Liver (tissue), 9 donors: ENCODE results near the gene APOL2. TPM values are rescaled to one million over a fixed set of nuclear protein-coding genes. Genes with fewer than 3 reads are reported as not detected.

Source experiments
- DNase-seq: peaks from one replicate; pipeline ENCODE4 v3.0.0-alpha.2; 2017; ENCODE audit warnings: low spot score
- H3K27ac ChIP-seq, 2 donors: one replicate each; pipeline ENCODE4 v1.7.0; 2013; ENCODE audit warnings: inconsistent platforms in 2 of 2, low read length in 2 of 2, control low read depth in 1 of 2, low read depth in 1 of 2, mild to moderate bottlenecking in 1 of 2
- H3K27me3 ChIP-seq, 4 donors: one replicate each; pipeline versions ENCODE4 v1.6.1 to v1.7.0; 2013; ENCODE audit warnings: low read length in 3 of 4, inconsistent platforms in 1 of 4, mild to moderate bottlenecking in 1 of 4, moderate library complexity in 1 of 4; ENCODE audit not compliant: control insufficient read depth in 4 of 4, insufficient read depth in 4 of 4
- H3K36me3 ChIP-seq, 4 donors: one replicate each; pipeline versions ENCODE4 v1.6.1 to v1.7.0; 2013; ENCODE audit warnings: low read length in 3 of 4, mild to moderate bottlenecking in 3 of 4, low read depth in 1 of 4, moderate library complexity in 1 of 4; ENCODE audit not compliant: control insufficient read depth in 4 of 4, insufficient read depth in 3 of 4
- H3K4me1 ChIP-seq, 4 donors: one replicate each; pipeline versions ENCODE4 v1.6.1 to v1.7.0; 2013; ENCODE audit warnings: low read length in 3 of 4, mild to moderate bottlenecking in 3 of 4, moderate library complexity in 1 of 4; ENCODE audit not compliant: control insufficient read depth in 4 of 4, insufficient read depth in 4 of 4
- H3K4me3 ChIP-seq, 3 donors: one replicate each; pipeline versions ENCODE4 v1.6.1 to v1.7.0; 2013; ENCODE audit warnings: low read length in 3 of 3, control low read depth in 1 of 3, low read depth in 1 of 3, mild to moderate bottlenecking in 1 of 3
- H3K9ac ChIP-seq, 2 donors: one replicate each; pipeline ENCODE4 v1.7.0; 2013; ENCODE audit warnings: low read length in 2 of 2, mild to moderate bottlenecking in 2 of 2, moderate library complexity in 2 of 2, control low read depth in 1 of 2, low read depth in 1 of 2
- H3K9me3 ChIP-seq, 4 donors: one replicate each; pipeline versions ENCODE4 v1.6.1 to v1.7.0; 2013; ENCODE audit warnings: low read length in 3 of 4; ENCODE audit not compliant: control insufficient read depth in 4 of 4
- ATF3 ChIP-seq: IDR thresholded peaks from 2 replicates; pipeline ENCODE4 v1.6.1; 2016; ENCODE audit warnings: antibody characterized with exemption
- CTCF ChIP-seq: fragments of 150-350 bp; IDR thresholded peaks from 2 replicates; pipeline ENCODE4 v1.5.1; 2017; ENCODE audit warnings: improper control_type of control experiment, low read depth, low read length; ENCODE audit not compliant: missing input control
- EGR1 ChIP-seq, 2 donors: IDR thresholded peaks; 2 replicates each; pipeline ENCODE4 v1.6.1; 2016 to 2018; ENCODE audit warnings: antibody characterized with exemption in 2 of 2, low read depth in 2 of 2
- FOXA1 ChIP-seq: IDR thresholded peaks from 2 replicates; pipeline ENCODE4 v1.6.1; 2016; ENCODE audit warnings: antibody characterized with exemption
- FOXA2 ChIP-seq: IDR thresholded peaks from 2 replicates; pipeline ENCODE4 v1.6.1; 2016; ENCODE audit warnings: antibody characterized with exemption
- GABPA ChIP-seq, 2 donors: IDR thresholded peaks in 1 of 2; conservative IDR thresholded peaks in 1 of 2; 2 replicates each; pipeline ENCODE4 v1.6.1; 2016; ENCODE audit warnings: antibody characterized with exemption in 2 of 2, mild to moderate bottlenecking in 1 of 2, moderate library complexity in 1 of 2
- HNF4A ChIP-seq, 2 donors: conservative IDR thresholded peaks; 2 replicates each; pipeline ENCODE4 v1.6.1; 2016; ENCODE audit warnings: antibody characterized with exemption in 2 of 2, mild to moderate bottlenecking in 2 of 2
- HNF4G ChIP-seq: IDR thresholded peaks from 2 replicates; pipeline ENCODE4 v1.6.1; 2016; ENCODE audit warnings: antibody characterized with exemption
- JUND ChIP-seq, 2 donors: IDR thresholded peaks; 2 replicates each; pipeline ENCODE4 v1.6.1; 2016; ENCODE audit warnings: antibody characterized with exemption in 2 of 2
- MAX ChIP-seq: IDR thresholded peaks from 2 replicates; pipeline ENCODE4 v1.6.1; 2016; ENCODE audit warnings: antibody characterized with exemption
- NR2F2 ChIP-seq: IDR thresholded peaks from 2 replicates; pipeline ENCODE4 v1.6.1; 2016; ENCODE audit warnings: antibody characterized with exemption
- RAD21 ChIP-seq, 2 donors: IDR thresholded peaks; 2 replicates each; pipeline ENCODE4 v1.6.1; 2016; ENCODE audit warnings: antibody characterized with exemption in 2 of 2, mild to moderate bottlenecking in 2 of 2
- REST ChIP-seq: IDR thresholded peaks from 2 replicates; pipeline ENCODE4 v1.6.1; 2016; ENCODE audit warnings: antibody characterized with exemption, mild to moderate bottlenecking
- RXRA ChIP-seq, 2 donors: IDR thresholded peaks; 2 replicates each; pipeline ENCODE4 v1.6.1; 2017 to 2018; ENCODE audit warnings: antibody characterized with exemption in 2 of 2, mild to moderate bottlenecking in 1 of 2
- SP1 ChIP-seq: IDR thresholded peaks from 2 replicates; pipeline ENCODE4 v1.6.1; 2018; ENCODE audit warnings: antibody characterized with exemption, mild to moderate bottlenecking
- TAF1 ChIP-seq: conservative IDR thresholded peaks from 2 replicates; pipeline ENCODE4 v1.6.1; 2016; ENCODE audit warnings: antibody characterized with exemption, mild to moderate bottlenecking
- YY1 ChIP-seq: IDR thresholded peaks from 2 replicates; pipeline ENCODE4 v1.6.1; 2016; ENCODE audit warnings: antibody characterized with exemption, mild to moderate bottlenecking
- ZBTB33 ChIP-seq: IDR thresholded peaks from 2 replicates; pipeline ENCODE4 v1.6.1; 2016; ENCODE audit warnings: antibody characterized with exemption
- WGBS: extraction: QIAGEN DNeasy Blood & Tissue Kit; methylation state at CpG from one replicate; pipeline ENCODE4 v1.1.7; 2013; 5-methylcytosine and 5-hydroxymethylcytosine counted together
- polyA plus RNA-seq, 2 donors: library from polyadenylated mRNA; stranded (reverse) in 1 of 2; unstranded in 1 of 2; fragments of 200-250 nt in 1 of 2; fragments of >200 nt in 1 of 2; fragmentation: Nextera tagmentation in 1 of 2; extraction: Ambion mirVana in 1 of 2; gene quantifications; one replicate each; pipeline versions ENCODE4 v1.2.1 to v1.2.3, GENCODE V29; 2013 to 2015
- total RNA-seq, 2 donors: library from RNA; depleted of rRNA; stranded (reverse); fragments of >200 nt; gene quantifications; one replicate each; pipeline ENCODE4 v1.2.3, GENCODE V29; 2014
- donor health status: healthy.
- donor health status: healthy.
- donor health status: healthy.
- donor health status: healthy.
- donor health status: healthy.

Gene APOL2
- total and polyA plus RNA-seq, 4 donors = 14.3 to 77.2 (median 21.7) TPM

- Histone ChIP-seq H3K4me3 (no peak overlapping the region), H3K9ac (no peak overlapping the region), H3K27ac (no peak overlapping the region), H3K9me3 (no peaks in the 10 kb centered on the region), H3K36me3 (no peaks in the 10 kb centered on the region), H3K27me3 (no peaks in the 10 kb centered on the region), H3K4me1 (peaks cover 0 to 3% (median 0%) of the 10 kb centered on the region in 4 donors)
- 83% methylated on average over 10 of the region's 10 CpGs for WGBS
- TF ChIP-seq HNF4G (no peak), YY1 (no peak), HNF4A (conservative IDR thresholded peaks at IDR 0.05) (no peak), GABPA (IDR thresholded peaks at IDR 0.05 in 1 of 2, conservative IDR thresholded peaks at IDR 0.05 in 1 of 2) (no peak), FOXA2 (no peak)
- DNase-seq = no peak
Observed at GRCh38 chr22:36184433-36185025, 54.8 kb downstream of the APOL2 start.

- H3K27ac ChIP-seq = no peak overlapping the region
- 97% methylated on average over 7 of the region's 7 CpGs for WGBS
- peaks cover 0 to 3% (median 0%) of the 10 kb centered on the region in 4 donors for H3K4me1 ChIP-seq
- no peaks in the 10 kb centered on the region for H3K36me3 ChIP-seq
- no peaks in the 10 kb centered on the region for H3K27me3 ChIP-seq
- H3K4me3 ChIP-seq = no peak overlapping the region
- TF ChIP-seq YY1 (no peak), HNF4A (conservative IDR thresholded peaks at IDR 0.05) (no peak), FOXA1 (no peak), CTCF (no peak), MAX (no peak), REST (no peak), HNF4G (no peak), NR2F2 (no peak), SP1 (no peak)
- H3K9me3 ChIP-seq = no peaks in the 10 kb centered on the region
- no peak overlapping the region for H3K9ac ChIP-seq
- DNase-seq = no peak
Observed at GRCh38 chr22:36183446-36183845, 55.9 kb downstream of the APOL2 start.

- Histone ChIP-seq H3K27ac (no peak overlapping the region), H3K27me3 (no peaks in the 10 kb centered on the region), H3K36me3 (no peaks in the 10 kb centered on the region), H3K4me3 (no peak overlapping the region), H3K9me3 (no peaks in the 10 kb centered on the region), H3K4me1 (peaks cover 0 to 3% (median 0%) of the 10 kb centered on the region in 4 donors), H3K9ac (no peak overlapping the region)
- 93% methylated on average over 6 of the region's 6 CpGs for WGBS
- TF ChIP-seq GABPA (IDR thresholded peaks at IDR 0.05 in 1 of 2, conservative IDR thresholded peaks at IDR 0.05 in 1 of 2) (no peak), ATF3 (no peak), RXRA (IDR thresholded peaks at IDR 0.05) (no peak), NR2F2 (no peak), TAF1 (no peak), FOXA1 (no peak), HNF4G (no peak), JUND (IDR thresholded peaks at IDR 0.05) (no peak), RAD21 (IDR thresholded peaks at IDR 0.05) (no peak), EGR1 (IDR thresholded peaks at IDR 0.05; ENCODE audit: low read depth in 2 of 2) (no peak), SP1 (no peak), YY1 (no peak), HNF4A (conservative IDR thresholded peaks at IDR 0.05) (no peak), FOXA2 (no peak), MAX (no peak), ZBTB33 (no peak)
- DNase-seq = no peak
Observed at GRCh38 chr22:36182857-36183256, 56.5 kb downstream of the APOL2 start.
